GM12891 (cell line): ENCODE results near the gene ZFAND2A.

Experiments
- POLR2A ChIP-seq: IDR thresholded peaks from 2 replicates; pipeline ENCODE4 v1.6.1; 2011; ENCODE audit warnings: low read depth, low read length, control low read depth
- POLR2AphosphoS5 ChIP-seq: IDR thresholded peaks from 2 replicates; pipeline ENCODE4 v1.6.1; 2011; ENCODE audit warnings: low read depth, low read length, control low read depth
- SPI1 ChIP-seq: IDR thresholded peaks from 2 replicates; pipeline ENCODE4 v1.6.1; 2011; ENCODE audit warnings: low read depth, low read length, control low read depth
- TAF1 ChIP-seq: IDR thresholded peaks from 2 replicates; pipeline ENCODE4 v1.6.1; 2011; ENCODE audit warnings: low read depth, low read length, control low read depth

DNA sequence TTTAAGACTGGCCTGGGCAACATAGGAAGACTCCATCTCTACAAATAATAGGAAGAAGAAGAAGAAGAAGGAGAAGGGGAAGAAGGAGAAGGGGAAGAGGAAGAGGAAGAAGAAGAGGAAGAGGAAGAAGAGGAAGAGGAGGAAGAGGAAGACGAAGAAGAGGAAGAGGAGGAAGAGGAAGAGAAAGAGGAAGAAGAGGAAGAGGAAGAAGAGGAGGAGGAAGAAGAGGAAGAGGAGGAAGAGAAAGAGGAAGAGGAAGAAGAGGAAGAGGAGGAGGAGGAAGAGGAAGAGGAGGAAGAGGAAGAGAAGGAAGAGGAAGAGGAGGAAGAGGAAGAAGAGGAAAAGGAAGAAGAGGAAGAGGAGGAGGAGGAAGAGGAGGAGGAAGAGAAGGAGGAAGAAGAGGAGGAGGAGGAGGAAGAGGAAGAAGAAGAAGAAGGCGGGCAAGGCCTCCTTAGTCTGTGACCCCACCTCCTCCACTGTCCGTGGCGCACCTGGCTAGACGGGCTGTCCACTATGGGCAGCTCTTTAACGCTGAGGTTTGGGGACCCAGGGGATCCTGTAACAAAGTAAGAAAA lies 28.8 kb upstream of the ZFAND2A start:
- TF ChIP-seq POLR2A: no peak
- no peak for TF ChIP-seq TAF1
- no peak for TF ChIP-seq SPI1
- no peak for TF ChIP-seq POLR2AphosphoS5
